Bronchial epithelial cell (primary cell): Measurements from ENCODE around the gene CEP104. TPM values are rescaled to one million over a fixed set of nuclear protein-coding genes. Genes with fewer than 3 reads are reported as not detected.

Source experiments
- DNase-seq: peaks from one replicate; pipeline ENCODE4 v3.0.0-alpha.2; 2010; ENCODE audit warnings: low read depth
- FAIRE-seq: peaks from 2 replicates; lab custom pipeline; 2011; peaks lifted over from hg19 to GRCh38; lab: Jason Lieb, UNC
- H3K27me3 ChIP-seq: 2 replicates; pipeline ENCODE4 v1.5.1; 2011; ENCODE audit warnings: low read length; ENCODE audit not compliant: control insufficient read depth, insufficient read depth
- H3K36me3 ChIP-seq: 2 replicates; pipeline ENCODE4 v1.5.1; 2011; ENCODE audit warnings: low read length; ENCODE audit not compliant: control insufficient read depth, insufficient read depth
- H3K4me3 ChIP-seq: 2 replicates; pipeline ENCODE4 v1.5.1; 2011; ENCODE audit warnings: mild to moderate bottlenecking, low read depth, low read length, control low read depth
- CTCF ChIP-seq: IDR thresholded peaks from 2 replicates; pipeline ENCODE4 v1.5.1; 2011; ENCODE audit warnings: mild to moderate bottlenecking, moderate library complexity, low read length, control low read depth, inconsistent platforms; ENCODE audit not compliant: insufficient read depth, severe bottlenecking
- total RNA-seq: library from RNA; depleted of rRNA; stranded (reverse); fragments of >200 nt; gene quantifications from 2 replicates; pipeline ENCODE4 v1.2.1, GENCODE V29; 2014

Gene CEP104
- total RNA-seq, 1 donor from 2014 or later, result 15.3 TPM

GRCh38 chr1:3763351-3764125, 93.5 kb downstream of the CEP104 start:
- no peaks in the 10 kb centered on the region for H3K27me3 ChIP-seq
- FAIRE-seq, result no peak

DNA sequence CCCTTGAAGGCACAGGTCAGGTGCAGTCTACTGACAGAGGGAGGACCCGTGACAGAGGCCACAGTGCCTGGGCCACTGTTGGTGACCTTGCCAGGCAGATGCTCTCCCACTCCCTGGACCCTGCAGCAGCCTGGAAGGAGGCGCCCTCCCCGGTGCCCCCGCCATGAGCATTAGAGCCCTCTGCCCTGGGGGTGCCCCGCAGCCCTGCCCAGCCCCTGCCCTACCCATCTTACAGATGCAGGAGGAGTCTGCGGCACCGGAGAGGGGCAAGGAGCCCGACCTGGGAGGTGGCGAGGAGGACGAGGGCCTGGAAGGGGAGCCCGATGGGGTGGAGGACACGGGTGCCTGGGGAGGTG, 94.2 kb downstream of the CEP104 start:
- Histone ChIP-seq H3K27me3 (no peaks in the 10 kb centered on the region), H3K4me3 (no peak overlapping the region), H3K36me3 (no peaks in the 10 kb centered on the region)
- no peak for TF ChIP-seq CTCF
- FAIRE-seq (no peak), DNase-seq (no peak)

More at GRCh38 chr1:3763351-3764125, 93.5 kb downstream of the CEP104 start:
- no peak overlapping the region for H3K4me3 ChIP-seq
- no peaks in the 10 kb centered on the region for H3K36me3 ChIP-seq
- DNase-seq, result no peak
- TF ChIP-seq CTCF, result no peak

- FAIRE-seq (no peak), DNase-seq (no peak)
- no peak for TF ChIP-seq CTCF
- Histone ChIP-seq H3K27me3 (no peaks in the 10 kb centered on the region), H3K36me3 (no peaks in the 10 kb centered on the region), H3K4me3 (no peak overlapping the region)
These were observed 94.7 kb downstream of the CEP104 start for GRCh38 chr1:3762151-3762872.

Other genes starting within 250 kb of the CEP104 start
- gene MEGF6, start 245.7 kb downstream of the CEP104 start, total RNA-seq, result 1.3 and 1.5 TPM in 2 replicates
- 31.5 and 33.4 TPM in 2 replicates for gene TPRG1L, start 232.2 kb downstream of the CEP104 start, total RNA-seq
- gene WRAP73, start 207.1 kb downstream of the CEP104 start, total RNA-seq, result 21.3 and 22.1 TPM in 2 replicates
- under 0.01 and 0.13 TPM in 2 replicates for gene TP73, start 204.7 kb downstream of the CEP104 start, total RNA-seq
- gene CCDC27, start 104.8 kb downstream of the CEP104 start, total RNA-seq, result not detected in 2 replicates
- 1.2 TPM in 1 of 2 replicates, not detected in the other for gene SMIM1, start 84.5 kb downstream of the CEP104 start, total RNA-seq
- gene LRRC47, start 60.7 kb downstream of the CEP104 start, total RNA-seq, result 35.6 and 37.9 TPM in 2 replicates
- 2.6 and 3.9 TPM in 2 replicates for gene DFFB, start 265 bp upstream of the CEP104 start, total RNA-seq
- gene C1orf174, start 43.1 kb upstream of the CEP104 start, total RNA-seq, result 36.5 and 45.3 TPM in 2 replicates